GM23248 (cell line): ENCODE data around the gene RPGRIP1.

Source experiments
- EZH2 ChIP-seq: fragments of 200-600 bp; sonication (generic); IDR thresholded peaks from 2 replicates; pipeline ENCODE4 v1.6.1; 2018; ENCODE audit warnings: antibody characterized with exemption, mild to moderate bottlenecking; ENCODE audit not compliant: insufficient read depth, poor library complexity, severe bottlenecking
- EZH2phosphoT487 ChIP-seq: fragments of 200-600 bp; sonication (generic); IDR thresholded peaks from 2 replicates; pipeline ENCODE4 v1.6.1; 2018; ENCODE audit warnings: antibody characterized with exemption, moderate library complexity, mild to moderate bottlenecking, low read depth; ENCODE audit not compliant: insufficient read depth

DNA sequence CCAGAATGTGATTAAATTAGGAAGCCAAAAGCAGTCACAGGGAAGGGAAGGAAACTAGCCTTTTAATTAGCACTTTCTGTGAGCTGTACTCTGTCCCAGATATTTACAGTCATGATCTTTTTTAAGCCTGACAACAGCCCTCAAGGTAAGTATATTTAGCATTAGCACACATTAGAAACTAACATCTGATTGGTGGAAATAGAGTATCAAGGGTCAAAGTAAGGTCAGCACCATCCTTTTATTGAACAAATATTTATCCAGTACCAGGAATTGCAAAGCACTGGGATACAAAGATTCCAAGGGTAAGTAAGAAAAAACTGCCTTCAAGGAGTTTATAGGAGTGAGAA is 28.2 kb downstream of the RPGRIP1 start:
- TF ChIP-seq EZH2 = no peak
- TF ChIP-seq EZH2phosphoT487 = no peak
